GM23338 (cell line): Measurements from ENCODE around the gene CNTNAP1.
A peak's percentile ranks its signal among the peaks of the same experiment; 100 is the strongest.

Experiments used
- CREB1 ChIP-seq: fragments of 250-450 bp; sonication (Bioruptor Pico); IDR thresholded peaks from 2 replicates; pipeline ENCODE4 v1.5.0; 2020; ENCODE audit warnings: low read depth, mild to moderate bottlenecking, moderate library complexity
- CTCF ChIP-seq, 2 experiments: fragments of 200-600 bp in 1 of 2; sonication (generic) in 1 of 2; conservative IDR thresholded peaks; 2 replicates each; pipeline versions ENCODE4 v1.5.1 to v1.6.1; 2016 to 2017; ENCODE audit warnings: antibody characterized with exemption in 2 of 2, low read depth in 2 of 2, mild to moderate bottlenecking in 2 of 2, moderate library complexity in 1 of 2
- EZH2 ChIP-seq: fragments of 200-600 bp; sonication (generic); IDR thresholded peaks from one replicate; pipeline ENCODE4 v1.8.0; 2017; ENCODE audit warnings: antibody characterized with exemption, mild to moderate bottlenecking, low read depth; ENCODE audit not compliant: unreplicated experiment
- EZH2phosphoT487 ChIP-seq: fragments of 200-600 bp; sonication (generic); IDR thresholded peaks from one replicate; pipeline ENCODE4 v1.8.1; 2018; ENCODE audit warnings: antibody characterized with exemption; ENCODE audit not compliant: unreplicated experiment
- JUNB ChIP-seq: IDR thresholded peaks from one replicate; pipeline ENCODE4 v1.6.1; 2016; ENCODE audit warnings: antibody characterized with exemption; ENCODE audit not compliant: unreplicated experiment
- NANOG ChIP-seq: IDR thresholded peaks from 2 replicates; pipeline ENCODE4 v1.6.1; 2016; ENCODE audit warnings: antibody characterized with exemption, borderline replicate concordance
- POLR2AphosphoS5 ChIP-seq: IDR thresholded peaks from 2 replicates; pipeline ENCODE4 v1.6.1; 2016; ENCODE audit warnings: antibody characterized with exemption, low read depth
- REST ChIP-seq: IDR thresholded peaks from one replicate; pipeline ENCODE4 v1.6.1; 2018; ENCODE audit warnings: antibody characterized with exemption; ENCODE audit not compliant: unreplicated experiment
- STAT1 ChIP-seq: IDR thresholded peaks from one replicate; pipeline ENCODE4 v1.6.1; 2016; ENCODE audit warnings: antibody characterized with exemption; ENCODE audit not compliant: unreplicated experiment
- ZNF114 ChIP-seq: fragments of 250-450 bp; sonication (Bioruptor Pico); IDR thresholded peaks from 2 replicates; pipeline ENCODE4 v1.5.0; 2020; ENCODE audit warnings: mild to moderate bottlenecking, moderate library complexity
- ZNF331 ChIP-seq: fragments of 250-450 bp; sonication (Bioruptor Pico); IDR thresholded peaks from 2 replicates; pipeline ENCODE4 v1.5.0; 2020; ENCODE audit warnings: low read depth, mild to moderate bottlenecking, moderate library complexity
- TF ChIP-seq, protein P1 (sequence below): IDR thresholded peaks from 2 replicates; pipeline ENCODE4 v1.6.1; 2016; ENCODE audit warnings: antibody characterized with exemption

DNA sequence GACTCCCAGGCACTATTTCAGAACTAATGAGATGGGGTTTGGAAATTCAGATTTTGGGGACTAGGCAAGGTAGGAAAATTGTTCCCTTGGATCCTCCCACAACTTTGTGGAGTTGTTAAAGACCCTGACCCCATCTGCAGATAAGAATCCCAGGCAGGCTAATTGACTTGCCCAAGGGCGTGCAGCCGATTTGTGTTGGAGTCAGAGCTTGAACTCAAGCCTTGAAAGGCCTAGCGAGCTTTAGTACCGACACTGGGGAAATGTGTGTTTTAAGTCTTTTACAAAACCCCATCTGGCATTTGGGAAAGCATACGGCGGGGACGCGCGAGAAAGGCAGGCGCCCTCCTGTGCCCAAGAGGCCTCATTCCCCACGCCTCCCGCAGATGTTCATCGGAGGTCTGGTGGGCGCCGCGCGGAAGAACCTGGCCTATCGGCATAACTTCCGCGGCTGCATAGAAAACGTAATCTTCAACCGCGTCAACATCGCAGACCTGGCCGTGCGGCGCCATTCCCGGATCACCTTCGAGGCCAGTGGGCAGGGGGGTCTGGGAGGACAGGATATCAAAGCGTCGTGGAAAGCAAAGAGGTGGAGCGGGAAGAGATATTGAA, 4.3 kb downstream of the CNTNAP1 start:
- peak; percentile 9 to 36; a peak in 2 of 4 replicates for TF ChIP-seq CTCF (conservative IDR thresholded peaks at IDR 0.05; ENCODE audit: low read depth in 2 of 2)
- TF ChIP-seq EZH2phosphoT487: no peak
- no peak for TF ChIP-seq CREB1 (CRISPR knock-in tag)
- TF ChIP-seq JUNB: no peak
- TF ChIP-seq REST: no peak
- TF ChIP-seq EZH2: no peak
- TF ChIP-seq POLR2AphosphoS5: no peak
- TF ChIP-seq, protein P1, sequence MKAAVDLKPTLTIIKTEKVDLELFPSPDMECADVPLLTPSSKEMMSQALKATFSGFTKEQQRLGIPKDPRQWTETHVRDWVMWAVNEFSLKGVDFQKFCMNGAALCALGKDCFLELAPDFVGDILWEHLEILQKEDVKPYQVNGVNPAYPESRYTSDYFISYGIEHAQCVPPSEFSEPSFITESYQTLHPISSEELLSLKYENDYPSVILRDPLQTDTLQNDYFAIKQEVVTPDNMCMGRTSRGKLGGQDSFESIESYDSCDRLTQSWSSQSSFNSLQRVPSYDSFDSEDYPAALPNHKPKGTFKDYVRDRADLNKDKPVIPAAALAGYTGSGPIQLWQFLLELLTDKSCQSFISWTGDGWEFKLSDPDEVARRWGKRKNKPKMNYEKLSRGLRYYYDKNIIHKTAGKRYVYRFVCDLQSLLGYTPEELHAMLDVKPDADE: no peak
- TF ChIP-seq ZNF331: no peak
- TF ChIP-seq NANOG: no peak
- no peak for TF ChIP-seq STAT1
- TF ChIP-seq ZNF114 (CRISPR knock-in tag): no peak
